Nephron progenitor cell (in vitro differentiated cells): ENCODE measurements around the gene EBF3.
A peak's percentile ranks its signal among the peaks of the same experiment; 100 is the strongest.

ENCODE experiments used
- DNase-seq: peaks from one replicate; pipeline ENCODE4 v3.0.0; 2021
- H3K27ac Mint-ChIP-seq: 2 replicates; pipeline ENCODE4 v1.8.0; 2021; ENCODE audit warnings: mild to moderate bottlenecking, moderate library complexity, mixed read lengths
- H3K27me3 Mint-ChIP-seq: 2 replicates; pipeline ENCODE4 v1.8.0; 2021; ENCODE audit warnings: mild to moderate bottlenecking, low read depth, mixed read lengths; ENCODE audit not compliant: poor library complexity
- H3K36me3 Mint-ChIP-seq: 2 replicates; pipeline ENCODE4 v1.8.0; 2021; ENCODE audit warnings: low read depth, mixed read lengths
- H3K4me1 Mint-ChIP-seq: 2 replicates; pipeline ENCODE4 v1.8.0; 2021; ENCODE audit warnings: mixed read lengths
- H3K4me3 Mint-ChIP-seq: 2 replicates; pipeline ENCODE4 v1.8.0; 2021; ENCODE audit warnings: mild to moderate bottlenecking, moderate library complexity, mixed read lengths
- H3K9me3 Mint-ChIP-seq: 2 replicates; pipeline ENCODE4 v1.8.0; 2021; ENCODE audit warnings: mild to moderate bottlenecking, moderate library complexity, mixed read lengths
- CTCF ChIP-seq: fragments of 200-600 bp; sonication (generic); IDR thresholded peaks from 2 replicates; pipeline ENCODE4 v1.5.0; 2021; ENCODE audit warnings: antibody characterized with exemption

The EBF3 gene

GRCh38 chr10:129900825-129901224, 63.2 kb downstream of the EBF3 start:
- no peak for TF ChIP-seq CTCF
- Mint-ChIP-seq H3K9me3 (peaks cover 3% of the 10 kb centered on the region), H3K4me3 (no peak overlapping the region), H3K4me1 (peaks cover 56% of the 10 kb centered on the region), H3K27ac (no peak overlapping the region), H3K27me3 (peaks cover 5% of the 10 kb centered on the region), H3K36me3 (peaks cover 20% of the 10 kb centered on the region)
- no peak for DNase-seq

- Mint-ChIP-seq H3K9me3 (peaks cover 3% of the 10 kb centered on the region), H3K27ac (peak overlapping the region; percentile 36), H3K4me3 (peak overlapping the region; percentile 53)
Observed at GRCh38 chr10:129899276-129900130, 64.6 kb downstream of the EBF3 start.

GRCh38 chr10:129898706-129899268, 65.3 kb downstream of the EBF3 start:
- Mint-ChIP-seq H3K36me3 (peaks cover 9% of the 10 kb centered on the region), H3K27ac (peak overlapping the region; percentile 36), H3K27me3 (peaks cover 4% of the 10 kb centered on the region), H3K4me3 (no peak overlapping the region), H3K4me1 (peaks cover 74% of the 10 kb centered on the region), H3K9me3 (no peaks in the 10 kb centered on the region)
- no peak for DNase-seq
- no peak for TF ChIP-seq CTCF

More at GRCh38 chr10:129899276-129900130, 64.6 kb downstream of the EBF3 start:
- Mint-ChIP-seq H3K36me3 (peaks cover 14% of the 10 kb centered on the region), H3K27me3 (peaks cover 5% of the 10 kb centered on the region), H3K4me1 (peaks cover 69% of the 10 kb centered on the region)
- TF ChIP-seq CTCF: no peak
- DNase-seq: no peak

GRCh38 chr10:129897871-129898626, 66.0 kb downstream of the EBF3 start:
- H3K4me1 Mint-ChIP-seq: peaks cover 82% of the 10 kb centered on the region
- TF ChIP-seq CTCF: no peak
- no peaks in the 10 kb centered on the region for H3K27me3 Mint-ChIP-seq
- H3K4me3 Mint-ChIP-seq: peak overlapping the region; percentile 35
- no peak overlapping the region for H3K27ac Mint-ChIP-seq
- H3K36me3 Mint-ChIP-seq: peaks cover 9% of the 10 kb centered on the region
- no peaks in the 10 kb centered on the region for H3K9me3 Mint-ChIP-seq
- no peak for DNase-seq

GRCh38 chr10:129896860-129897200, 67.2 kb downstream of the EBF3 start:
- Mint-ChIP-seq H3K36me3 (peaks cover 4% of the 10 kb centered on the region), H3K4me3 (no peak overlapping the region), H3K9me3 (no peaks in the 10 kb centered on the region), H3K27me3 (no peaks in the 10 kb centered on the region), H3K27ac (peak overlapping the region; percentile 87), H3K4me1 (peaks cover 90% of the 10 kb centered on the region)
- TF ChIP-seq CTCF: no peak
- DNase-seq: no peak
